HG02610 (cell line): Measurements from ENCODE around the gene BAG3.
"Not testable (repeated sequence)": the region's sequence is repeated elsewhere in the genome, so short reads cannot be mapped to it uniquely, and the experiment has no call there.

Experiments used
- ATAC-seq: cut with Tn5 transposase; IDR thresholded peaks from one replicate; pipeline ENCODE4 v1.9.1; 2021; ENCODE audit warnings: mild to moderate bottlenecking, moderate library complexity; ENCODE audit not compliant: unreplicated experiment

BAG3 gene

DNA sequence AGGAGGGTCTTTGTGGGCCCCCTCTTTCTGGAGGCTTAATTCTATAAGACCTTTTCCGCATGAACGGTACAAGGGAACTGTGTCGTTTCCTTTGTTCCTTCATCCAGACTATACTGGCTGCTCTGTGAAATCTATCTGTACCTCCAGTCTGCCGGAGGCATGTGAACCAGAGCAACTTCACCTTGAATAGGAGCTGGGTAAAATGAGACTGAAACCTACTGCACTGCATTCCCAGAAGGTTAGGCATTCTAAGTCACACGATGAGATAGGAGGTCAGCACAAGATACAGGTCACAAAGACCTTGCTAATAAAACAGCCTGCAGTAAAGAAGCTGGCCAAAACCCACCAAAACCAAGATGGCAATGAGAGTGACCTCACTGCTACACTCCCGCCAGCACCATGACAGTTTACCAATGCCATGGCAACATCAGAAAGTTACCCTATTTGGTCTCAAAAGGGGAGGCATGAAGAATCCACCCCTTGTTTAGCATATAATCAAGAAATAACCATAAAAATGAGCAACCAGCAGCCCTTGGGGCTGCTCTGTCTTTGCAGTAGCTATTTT, 37.9 kb downstream of the BAG3 start:
- ATAC-seq: no peak

GRCh38 chr10:119691726-119692125, 40.5 kb downstream of the BAG3 start:
- no peak for ATAC-seq

GRCh38 chr10:119693262-119693957, 42.2 kb downstream of the BAG3 start:
- no peak for ATAC-seq

- ATAC-seq: no peak
Measured at GRCh38 chr10:119694608-119695007, 43.4 kb downstream of the BAG3 start.

DNA sequence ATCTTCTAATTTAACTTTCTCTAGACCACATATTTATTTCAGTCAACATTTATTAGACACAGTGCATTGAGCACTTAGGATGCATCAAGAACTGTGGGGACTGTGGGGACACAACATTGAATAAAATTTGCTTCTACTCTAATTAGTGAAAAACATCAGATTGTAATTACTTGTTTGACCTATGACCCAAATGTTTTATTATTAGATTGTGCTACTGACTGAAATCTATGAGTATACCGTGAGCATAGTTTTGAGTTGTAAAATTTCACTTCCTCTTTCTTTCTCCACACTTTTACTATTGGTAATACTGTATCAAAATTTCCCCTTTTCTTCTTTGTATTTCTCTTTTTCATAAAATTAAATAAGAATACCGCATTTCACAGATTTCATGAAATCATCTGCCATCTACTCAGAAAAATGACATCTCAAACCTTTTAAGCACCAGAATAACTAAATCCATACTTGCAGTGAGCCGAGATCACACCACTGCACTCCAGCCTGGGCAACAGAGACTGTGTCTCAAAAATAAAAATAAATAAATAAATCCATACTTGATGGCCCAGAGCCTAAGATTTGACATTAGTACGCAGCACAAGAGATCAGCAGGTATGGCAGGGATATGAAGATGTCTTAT, 49.3 kb downstream of the BAG3 start:
- ATAC-seq: peak; percentile 44

- no peak for ATAC-seq
Measured at GRCh38 chr10:119701861-119702260, 50.7 kb downstream of the BAG3 start.

GRCh38 chr10:119702583-119702982, 51.4 kb downstream of the BAG3 start:
- no peak for ATAC-seq

DNA sequence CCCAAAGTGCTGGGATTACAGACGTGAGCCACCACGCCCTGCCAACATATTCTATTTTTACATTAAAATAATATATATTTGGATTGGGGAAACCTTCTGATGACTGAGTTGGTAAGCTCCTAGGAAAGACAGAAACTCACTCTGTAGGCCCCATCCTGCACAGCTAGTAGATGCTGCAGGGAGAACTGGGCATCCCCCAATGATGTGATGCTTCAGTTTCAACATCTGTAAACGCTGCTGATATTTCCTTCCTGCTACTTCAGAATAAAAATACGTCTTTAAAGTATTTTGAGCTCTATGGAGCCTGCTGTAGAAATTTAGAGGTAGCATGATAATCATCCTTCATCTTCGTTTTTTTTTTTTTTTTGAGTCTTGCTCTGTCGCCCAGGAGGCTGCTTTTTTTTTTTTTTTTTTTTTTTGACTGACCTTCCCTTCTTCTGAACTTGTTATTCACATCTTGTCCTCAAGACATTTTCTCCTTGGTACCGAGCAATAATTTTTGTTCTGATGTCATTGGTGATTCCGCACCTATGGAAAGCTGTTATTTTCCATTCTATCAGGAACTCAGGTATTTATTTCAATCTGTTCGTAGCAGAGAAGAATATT, 52.8 kb downstream of the BAG3 start:
- ATAC-seq: no peak

DNA sequence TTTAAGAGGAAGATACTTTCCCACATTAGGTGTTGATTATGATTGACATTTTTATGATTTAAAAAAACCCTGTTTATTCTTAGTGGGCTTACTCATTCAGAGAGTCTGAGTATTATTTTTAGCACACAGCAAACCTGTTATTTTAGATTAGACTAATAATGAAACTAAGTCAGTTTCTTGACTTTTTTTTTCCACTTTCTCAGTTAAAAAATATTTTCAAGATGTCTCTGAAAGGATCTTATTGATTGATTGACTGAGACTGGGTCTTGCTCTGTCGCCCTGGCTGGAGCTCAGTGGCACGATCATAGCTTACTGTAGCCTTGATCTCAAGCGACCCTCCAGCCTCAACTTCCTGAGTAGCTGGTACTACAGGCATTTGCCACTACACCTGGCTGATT, 54.3 kb downstream of the BAG3 start:
- peak; percentile 47 for ATAC-seq

DNA sequence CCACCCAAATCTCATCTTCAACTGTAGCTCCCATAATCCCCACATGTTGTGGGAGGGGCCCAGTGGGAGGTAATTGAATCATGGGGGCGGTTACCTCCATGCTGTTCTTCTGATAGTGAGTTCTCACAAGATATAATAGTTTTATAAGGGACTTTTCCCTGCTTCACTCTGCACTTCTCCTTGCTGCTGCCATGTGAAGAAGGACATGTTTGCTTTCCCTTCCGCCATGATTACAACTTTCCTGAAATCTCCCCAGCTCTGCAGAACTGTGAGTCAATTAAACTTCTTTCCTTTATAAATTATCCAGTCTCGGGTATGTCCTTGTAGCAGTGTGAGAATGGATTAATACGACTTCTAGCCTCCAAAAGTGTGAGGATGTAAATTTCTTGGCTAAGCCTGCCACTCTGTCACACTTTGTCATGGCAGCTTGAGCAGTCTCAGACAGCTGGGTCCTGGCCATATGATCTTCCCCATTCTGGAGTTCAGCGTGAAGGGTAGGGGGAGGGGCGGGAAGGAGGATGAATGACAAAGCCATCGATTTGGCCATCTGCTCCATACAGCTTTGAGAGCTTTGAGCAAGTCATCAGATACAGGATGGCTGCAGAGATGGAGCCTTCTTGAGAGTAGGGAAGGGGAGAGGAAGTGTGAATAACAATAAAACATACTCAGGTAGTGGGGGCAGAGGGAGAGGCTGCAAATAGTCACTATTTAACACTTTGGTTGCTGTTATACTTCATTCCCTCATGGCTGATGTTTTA, 55.5 kb downstream of the BAG3 start:
- no peak for ATAC-seq

- not testable (repeated sequence) for ATAC-seq
Measured at GRCh38 chr10:119707331-119707730, 56.2 kb downstream of the BAG3 start.

- not testable (repeated sequence) for ATAC-seq
Measured at GRCh38 chr10:119710935-119711334, 59.8 kb downstream of the BAG3 start.

GRCh38 chr10:119713744-119714483, 62.7 kb downstream of the BAG3 start:
- ATAC-seq: no peak

- no peak for ATAC-seq
Measured at GRCh38 chr10:119714484-119714816, 63.3 kb downstream of the BAG3 start.

DNA sequence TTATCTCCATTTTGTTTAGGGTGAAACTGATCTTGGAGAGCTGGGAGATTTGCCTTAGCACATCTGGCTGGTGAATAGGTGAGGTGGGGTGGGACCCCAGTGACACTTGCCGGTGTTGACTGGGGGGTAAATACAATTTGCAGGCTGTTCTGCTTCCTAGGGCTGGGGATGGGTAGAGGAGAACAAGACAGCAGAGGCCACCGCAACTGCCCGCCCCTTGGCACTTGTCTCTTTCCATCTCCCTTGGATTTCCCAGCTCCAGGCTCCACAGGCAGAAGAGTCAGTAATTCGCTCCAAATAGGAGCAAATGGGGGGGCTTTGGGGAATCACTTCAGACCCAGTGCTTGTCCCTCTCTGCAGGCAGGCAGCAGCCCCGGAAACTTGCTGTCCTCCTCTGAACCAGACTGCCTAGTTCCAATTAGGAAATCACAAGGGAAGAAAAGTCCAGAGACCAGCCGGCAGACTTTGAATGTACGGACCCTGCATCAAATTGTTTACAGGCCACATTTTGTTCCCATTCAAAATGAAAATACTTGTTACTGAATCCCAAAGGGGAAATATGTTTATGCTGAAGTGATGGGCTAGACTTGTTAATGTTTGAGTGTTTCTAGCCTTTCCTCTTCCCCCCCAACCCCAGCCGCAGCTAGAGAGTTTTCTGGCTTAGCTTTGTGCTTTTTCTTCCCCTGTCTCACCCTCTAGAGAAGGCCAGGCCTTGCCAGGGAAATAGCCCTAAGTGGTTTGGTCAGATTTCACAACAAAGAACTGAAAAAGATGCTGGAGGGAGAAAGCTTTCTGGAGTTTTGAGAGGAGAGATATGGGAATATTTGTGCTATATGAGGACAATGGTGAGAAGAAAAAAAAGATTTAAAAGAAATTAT, 64.7 kb downstream of the BAG3 start:
- ATAC-seq: no peak

GRCh38 chr10:119723161-119723560, 72.0 kb downstream of the BAG3 start:
- ATAC-seq: no peak

GRCh38 chr10:119723624-119724023, 72.4 kb downstream of the BAG3 start:
- no peak for ATAC-seq

GRCh38 chr10:119724593-119725516, 73.7 kb downstream of the BAG3 start:
- peak; percentile 4 for ATAC-seq

- no peak for ATAC-seq
Measured at GRCh38 chr10:119725517-119725827, 74.3 kb downstream of the BAG3 start.
